GM19438 (cell line): ENCODE data around the gene OVCA2.

Experiments used
- ATAC-seq: cut with Tn5 transposase; IDR thresholded peaks from one replicate; pipeline ENCODE4 v1.9.1; 2021; ENCODE audit warnings: low read depth; ENCODE audit not compliant: unreplicated experiment

OVCA2 gene

DNA sequence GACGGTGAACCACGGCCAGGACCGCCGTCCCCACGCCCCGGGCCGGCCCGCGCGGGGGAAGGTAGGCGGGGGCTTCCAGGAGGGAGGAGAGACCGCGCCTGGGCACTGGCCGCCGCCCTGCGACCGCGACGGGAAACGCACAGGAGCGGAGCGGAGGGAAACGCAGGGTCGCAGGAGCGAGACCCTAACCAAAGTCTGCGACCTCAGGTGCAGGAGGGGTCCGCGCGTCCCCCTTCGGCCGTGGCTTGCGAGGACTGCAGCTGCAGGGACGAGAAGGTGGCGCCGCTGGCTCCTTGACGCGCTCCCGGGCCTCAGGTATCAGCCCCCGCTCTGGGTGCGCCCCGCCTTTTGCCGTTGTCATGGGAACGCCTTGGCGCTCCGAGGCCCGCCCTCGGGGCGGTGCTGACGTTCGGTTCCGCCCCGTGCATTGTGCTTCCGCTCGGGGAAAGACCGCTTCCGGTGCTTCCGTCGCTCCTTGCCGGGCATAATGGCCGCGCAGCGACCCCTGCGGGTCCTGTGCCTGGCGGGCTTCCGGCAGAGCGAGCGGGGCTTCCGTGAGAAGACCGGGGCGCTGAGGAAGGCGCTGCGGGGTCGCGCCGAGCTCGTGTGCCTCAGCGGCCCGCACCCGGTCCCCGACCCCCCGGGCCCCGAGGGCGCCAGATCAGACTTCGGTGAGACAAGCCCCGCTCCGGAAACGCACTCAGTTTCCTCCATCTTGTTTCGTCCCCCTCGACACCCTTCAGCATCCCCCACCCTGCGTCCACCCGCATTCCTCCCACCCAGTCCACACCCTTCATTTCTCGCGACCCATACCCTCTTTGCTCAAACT is at the start of gene OVCA2:
Gene OVCA2, plus strand, starts transcription at position 462 of the 829 bp plus-strand sequence. Its CDS starts 26 bp downstream, at position 488.
- peak; percentile 92 for ATAC-seq

DNA sequence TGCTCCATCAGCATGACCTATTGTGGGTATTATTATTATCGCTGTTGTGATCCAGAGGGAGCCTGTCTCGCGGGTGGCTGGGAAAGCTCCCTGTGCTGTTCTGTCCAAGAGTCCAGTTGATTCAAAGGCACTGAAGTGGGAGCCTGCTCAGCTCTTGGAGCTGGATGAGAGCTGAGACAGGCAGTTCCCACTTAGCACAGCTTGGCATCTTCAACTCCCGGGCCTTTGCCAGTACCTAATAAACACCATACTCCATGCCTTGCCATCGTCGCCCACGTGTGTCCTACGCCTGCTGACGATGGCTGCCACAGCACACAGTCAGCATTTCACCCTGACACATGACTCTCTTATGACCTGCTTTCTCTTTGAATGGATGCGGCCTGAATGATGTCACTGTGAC is 49.3 kb upstream of the OVCA2 start:
- no peak for ATAC-seq

DNA sequence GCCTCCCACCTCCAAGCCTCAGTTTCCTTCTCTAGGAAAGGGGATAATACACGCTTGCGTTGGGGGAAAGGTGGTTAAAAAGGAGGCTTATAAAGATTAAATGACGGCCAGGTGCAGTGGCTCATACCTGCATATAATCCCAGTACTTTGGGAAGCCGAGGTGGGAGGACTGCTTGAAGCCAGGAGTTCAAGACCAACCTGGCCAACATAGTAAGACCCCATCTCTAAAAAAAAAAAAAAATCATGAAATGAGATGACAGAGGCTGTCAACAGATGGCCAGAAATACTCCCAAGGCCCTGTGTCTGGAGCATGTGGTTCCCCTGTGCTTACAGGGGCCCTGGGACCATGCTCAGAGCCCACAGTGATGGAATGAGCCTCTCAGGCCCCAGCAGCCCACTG is 47.1 kb upstream of the OVCA2 start:
- ATAC-seq = no peak

DNA sequence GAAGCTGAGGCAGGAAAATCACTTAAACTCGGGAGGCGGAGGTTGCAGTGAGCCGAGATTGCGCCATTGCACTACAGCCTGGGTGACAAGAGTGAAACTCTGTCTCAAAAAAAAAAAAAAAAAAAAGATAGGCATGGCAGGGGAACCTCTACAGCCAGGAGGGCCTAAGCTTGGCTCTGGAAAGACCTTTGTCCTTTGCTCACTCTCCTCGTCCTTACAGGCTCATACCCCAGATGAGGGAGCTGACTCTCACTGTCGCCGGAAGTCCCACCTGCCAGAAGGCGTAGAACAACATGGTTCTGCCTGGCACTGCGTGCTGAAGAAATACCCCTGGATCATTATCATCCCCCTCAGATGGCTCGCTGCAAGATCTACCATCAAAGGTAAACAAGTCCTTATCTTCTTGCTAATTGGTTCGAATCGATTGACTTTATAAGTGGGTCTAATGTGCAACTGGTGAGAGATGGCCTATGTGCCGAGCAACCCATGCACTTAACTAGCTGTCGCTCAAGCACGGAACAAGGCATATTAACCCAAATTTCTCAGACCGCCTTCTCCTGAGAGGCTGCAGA is 46.4 kb upstream of the OVCA2 start:
- no peak for ATAC-seq

DNA sequence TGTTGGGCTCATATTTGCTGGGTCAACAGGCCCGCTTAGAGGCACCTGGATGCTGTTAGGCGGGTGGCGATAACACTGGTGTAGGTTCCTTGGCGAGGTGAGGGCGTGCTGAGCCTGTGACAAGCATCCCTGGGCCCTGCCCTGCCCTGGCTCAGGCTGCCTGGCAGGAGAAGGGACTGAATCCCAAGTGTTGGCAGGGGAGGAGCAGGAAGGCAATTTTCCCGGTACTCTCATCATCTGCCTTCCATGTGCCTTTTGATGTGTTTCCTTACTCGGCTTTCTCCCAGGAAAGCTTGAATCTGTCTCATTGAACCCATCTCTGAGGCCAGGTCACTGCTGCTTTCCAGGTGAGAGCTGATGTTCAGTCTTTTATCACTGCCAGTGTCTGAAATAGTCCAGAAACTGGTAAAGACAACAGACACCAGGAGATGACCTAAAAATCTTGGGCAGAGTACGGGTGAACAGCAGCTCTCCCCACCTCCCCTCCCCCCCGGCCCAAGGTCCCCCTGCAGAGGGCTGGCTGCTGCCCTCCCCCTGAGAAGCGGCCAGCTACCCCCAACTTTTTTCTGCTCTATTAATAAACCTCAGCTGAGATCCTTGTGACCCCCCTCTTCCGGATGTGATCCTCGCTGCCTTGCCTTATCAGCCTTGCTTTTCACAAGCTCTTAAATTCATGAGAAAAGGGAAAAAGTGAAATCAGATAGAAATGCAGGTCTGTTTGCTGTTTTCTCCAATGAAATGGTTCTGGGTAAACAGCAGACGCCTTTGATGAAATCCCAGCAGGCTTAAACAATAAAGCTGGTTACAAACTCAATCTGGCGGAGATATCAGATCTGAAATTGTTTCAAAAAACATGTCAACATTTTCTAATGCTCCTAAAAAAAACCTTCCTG is 45.7 kb upstream of the OVCA2 start:
- no peak for ATAC-seq

DNA sequence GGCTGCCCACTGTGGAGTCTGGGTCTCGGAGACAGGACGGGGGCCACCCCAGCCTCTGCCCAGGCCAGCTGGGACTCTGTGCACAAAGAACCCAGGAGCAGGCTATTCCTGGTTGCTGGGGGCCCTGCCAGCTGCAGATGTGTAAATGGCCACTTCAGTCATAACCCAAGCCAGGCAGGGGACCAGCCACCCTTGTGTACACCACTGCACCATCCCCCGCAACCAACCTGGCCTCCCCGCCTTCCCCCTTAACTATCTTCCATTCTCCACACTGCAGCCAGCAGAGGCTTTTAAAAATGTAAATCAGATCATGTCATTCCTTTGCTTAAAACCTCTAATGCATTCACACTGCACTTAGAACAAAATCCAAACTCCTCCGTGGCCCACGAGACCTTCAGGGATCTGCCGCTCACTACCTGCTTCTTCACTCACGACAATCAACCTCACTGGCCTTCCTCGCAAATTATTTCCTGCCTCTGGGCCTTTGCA is 45.0 kb upstream of the OVCA2 start:
- ATAC-seq = no peak

DNA sequence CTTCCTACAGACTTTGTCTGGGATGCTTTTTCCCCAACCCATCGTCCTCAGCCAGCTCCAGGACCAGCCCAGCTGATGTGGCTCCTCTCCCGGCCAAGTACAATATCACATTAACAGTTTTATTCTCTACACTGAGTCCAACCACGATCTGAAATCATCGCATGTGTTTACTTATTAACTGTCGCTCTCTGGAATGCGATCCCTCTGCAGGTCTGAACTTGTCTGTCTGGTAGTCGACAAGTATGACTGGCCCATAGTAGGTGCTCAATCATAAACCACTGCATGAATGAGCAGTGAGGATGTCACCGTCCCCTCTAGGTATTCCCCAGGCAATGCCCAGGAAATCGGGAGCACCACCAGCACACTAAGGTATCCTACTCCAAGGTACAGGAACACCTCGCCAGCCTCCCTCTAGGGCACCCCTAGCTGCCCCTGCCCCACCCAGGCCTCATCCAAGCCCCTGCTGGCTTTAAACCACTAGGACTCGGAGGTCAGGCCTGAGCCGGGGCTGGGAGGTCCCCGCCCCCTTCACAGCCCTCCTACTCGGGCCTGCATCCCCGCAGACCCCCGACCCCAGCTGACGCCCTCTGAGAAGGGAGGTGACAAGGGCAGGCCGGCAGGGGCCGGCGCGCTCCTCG is 44.4 kb upstream of the OVCA2 start:
- no peak for ATAC-seq

DNA sequence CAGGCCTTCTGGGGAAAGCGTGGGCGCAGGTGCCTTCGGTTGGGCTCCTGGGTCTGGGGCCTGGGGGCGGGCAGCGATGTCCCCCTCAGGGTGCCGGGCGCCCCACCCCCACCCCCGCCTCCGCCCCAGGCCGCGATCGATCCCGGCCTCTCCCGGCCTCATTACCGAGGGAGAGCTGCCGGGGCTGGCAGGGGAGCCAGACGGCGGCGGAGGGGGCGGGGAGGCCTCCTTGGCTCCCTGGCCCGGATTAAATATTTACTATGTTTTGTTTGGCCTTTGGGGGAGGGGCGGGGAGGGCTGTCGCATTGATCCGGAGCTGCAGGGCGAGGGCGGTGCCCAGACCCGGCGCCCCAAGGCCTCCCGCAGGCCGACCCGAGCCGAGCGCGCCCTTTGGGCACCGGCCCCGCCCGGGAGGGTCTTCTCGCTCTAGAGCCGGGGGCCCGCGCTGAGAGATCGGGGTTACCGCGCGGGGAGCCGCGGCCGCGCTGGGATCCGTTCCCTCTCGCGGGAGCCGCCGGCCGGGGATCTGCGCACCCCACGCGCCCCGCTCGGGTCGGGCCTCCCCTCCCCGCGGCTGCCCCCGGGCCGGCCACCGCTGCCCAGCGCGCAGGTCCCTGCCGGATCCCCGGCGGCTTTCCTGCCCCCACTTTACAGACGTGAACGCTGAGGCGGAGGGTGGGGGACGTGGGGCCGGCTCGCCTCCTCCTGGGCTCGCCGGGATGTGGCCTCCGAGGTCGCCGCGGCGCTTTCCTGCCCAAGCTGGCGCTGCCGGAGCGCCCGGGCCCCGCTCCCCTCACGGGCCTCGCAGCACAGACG is 43.7 kb upstream of the OVCA2 start:
- no peak for ATAC-seq

DNA sequence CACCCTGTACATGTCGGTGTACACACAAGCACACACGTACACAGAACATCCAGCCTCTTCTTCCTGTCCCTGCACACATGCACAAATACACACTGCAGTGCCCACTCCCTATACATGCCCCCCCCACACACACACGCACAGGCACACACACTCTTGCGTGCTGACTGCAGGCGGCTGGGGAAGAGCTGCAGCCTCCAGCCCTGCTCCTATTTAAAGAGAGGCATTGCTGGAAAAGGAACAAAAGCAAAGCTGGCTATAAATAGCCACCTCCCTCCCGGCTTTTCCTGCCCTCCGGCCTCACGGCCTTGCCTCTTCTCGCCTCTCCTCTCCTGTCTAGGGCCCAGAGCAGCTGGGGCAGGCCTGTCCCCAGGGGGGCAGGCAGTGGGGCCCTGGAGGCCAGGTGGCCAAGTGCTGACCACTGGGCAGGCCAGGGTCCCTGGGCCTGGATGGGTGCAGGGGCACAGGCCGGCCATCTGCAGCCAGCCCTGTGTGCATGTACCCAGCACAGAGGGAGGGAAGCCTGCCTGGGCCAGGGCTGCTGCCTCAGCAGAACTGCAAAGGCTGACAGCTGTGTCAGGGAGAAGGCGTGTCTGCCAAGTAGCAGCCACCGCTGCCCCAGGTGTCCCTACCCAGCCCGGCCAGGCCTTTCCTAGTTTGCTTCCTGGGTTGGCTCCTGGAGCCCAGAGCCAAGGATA is 42.1 kb upstream of the OVCA2 start:
- no peak for ATAC-seq

DNA sequence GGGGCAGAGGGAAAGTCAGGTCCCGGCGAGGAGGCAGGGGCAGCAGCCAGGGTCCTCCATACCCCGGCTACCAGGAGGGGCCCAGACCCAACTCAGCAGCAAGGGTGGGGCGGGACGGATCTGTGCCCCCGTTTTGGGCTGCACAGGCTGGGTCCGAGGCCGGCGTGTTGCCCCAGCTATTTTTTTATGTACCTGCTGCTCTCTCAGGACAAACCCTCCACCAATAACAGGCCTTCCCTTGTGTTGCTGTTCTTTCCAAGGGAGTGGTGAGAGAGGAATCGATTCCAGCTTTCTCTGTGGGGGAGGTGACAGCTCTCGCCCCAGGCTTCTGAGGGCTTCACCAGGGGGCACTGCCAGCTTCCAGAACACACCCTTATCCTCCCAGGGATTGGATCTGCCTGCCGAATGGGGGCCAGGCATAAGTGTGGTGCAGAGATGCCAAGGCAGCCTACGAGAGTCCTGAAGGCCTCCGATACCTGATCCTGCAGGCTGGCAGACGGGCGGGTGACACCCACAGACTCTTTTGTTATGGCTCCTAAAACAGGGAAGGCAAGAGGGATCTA is 39.0 kb upstream of the OVCA2 start:
- no peak for ATAC-seq

DNA sequence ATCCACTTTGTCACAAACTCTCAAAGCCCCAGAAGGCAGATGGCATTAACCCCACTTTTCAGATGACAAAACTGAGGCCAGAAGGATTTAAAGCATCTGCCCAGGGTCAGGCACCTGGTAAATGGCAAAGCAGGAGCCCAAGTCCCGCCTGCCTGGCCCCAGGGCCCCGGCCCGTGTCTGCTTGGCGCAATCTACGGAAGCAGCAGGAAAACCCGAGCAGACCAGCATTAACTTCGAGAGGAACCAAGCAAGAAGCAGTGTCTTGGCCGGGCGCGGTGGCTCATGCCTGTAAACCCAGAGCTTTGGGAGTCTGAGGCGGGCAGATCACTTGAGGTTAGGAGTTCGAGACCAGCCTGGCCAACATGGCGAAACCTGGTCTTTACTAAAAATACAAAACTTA is 38.3 kb upstream of the OVCA2 start:
- ATAC-seq = no peak

DNA sequence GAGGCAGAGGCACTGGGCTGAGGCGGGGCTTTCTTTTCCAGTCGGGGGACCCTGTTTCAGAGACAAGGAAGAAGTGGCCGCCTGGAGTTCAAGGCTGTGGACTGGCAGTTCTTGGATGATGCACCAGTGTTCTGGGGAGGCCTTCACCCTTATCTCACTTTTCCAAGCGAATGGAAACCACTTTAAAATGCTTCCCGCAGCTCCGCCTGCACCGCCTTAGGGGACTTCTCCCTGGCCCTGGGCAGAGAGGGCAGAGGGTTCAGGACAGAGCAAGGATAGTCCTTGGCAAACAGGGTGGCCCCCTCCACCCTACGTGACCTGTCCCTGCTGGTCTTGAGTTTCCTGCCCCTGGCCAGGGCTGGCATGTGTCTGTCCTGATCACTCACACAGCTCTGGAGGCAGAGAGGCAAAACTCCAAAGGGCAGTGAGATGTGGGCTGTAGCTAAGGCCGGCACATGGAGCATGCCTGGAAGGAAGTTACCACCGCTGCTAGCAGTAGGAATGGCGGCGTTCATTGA is 37.3 kb upstream of the OVCA2 start:
- ATAC-seq = no peak

DNA sequence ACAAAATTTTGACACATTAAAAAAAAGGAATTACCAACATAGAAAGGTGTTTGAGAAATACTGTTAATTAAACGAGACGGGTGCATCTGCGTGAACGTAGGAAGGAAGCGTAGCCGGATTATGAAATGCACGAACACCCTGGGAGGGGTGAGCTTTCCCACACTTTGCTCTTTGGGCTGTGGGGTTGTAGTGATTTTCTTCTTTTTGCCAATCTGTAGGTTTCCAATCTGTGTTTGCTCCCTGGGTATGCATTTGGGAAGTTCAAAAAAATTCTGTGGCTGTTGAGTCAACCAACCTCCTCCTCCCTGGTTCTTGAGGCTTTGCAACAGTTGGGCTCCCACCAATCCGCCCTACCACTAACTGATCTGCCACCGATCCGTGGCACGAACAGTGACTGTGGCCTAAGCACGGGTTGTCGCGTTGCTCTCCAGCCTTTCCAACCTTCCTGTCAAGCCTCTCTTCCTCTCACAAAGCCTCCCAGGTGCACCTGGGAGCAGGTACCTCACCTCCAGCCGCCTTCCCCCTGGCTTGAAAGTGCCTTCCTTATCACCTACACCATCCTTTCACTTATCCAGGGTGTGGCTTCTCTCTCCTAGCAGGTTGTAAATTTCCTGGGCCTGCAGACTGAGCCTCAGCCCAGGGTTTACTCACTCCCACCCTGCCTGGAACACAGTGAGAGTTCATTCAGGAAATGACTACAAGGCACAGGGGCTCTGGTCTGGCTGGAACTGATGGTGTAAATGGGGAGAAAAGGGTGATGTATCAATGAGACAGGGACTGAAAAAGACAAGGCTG is 33.3 kb upstream of the OVCA2 start:
- no peak for ATAC-seq

DNA sequence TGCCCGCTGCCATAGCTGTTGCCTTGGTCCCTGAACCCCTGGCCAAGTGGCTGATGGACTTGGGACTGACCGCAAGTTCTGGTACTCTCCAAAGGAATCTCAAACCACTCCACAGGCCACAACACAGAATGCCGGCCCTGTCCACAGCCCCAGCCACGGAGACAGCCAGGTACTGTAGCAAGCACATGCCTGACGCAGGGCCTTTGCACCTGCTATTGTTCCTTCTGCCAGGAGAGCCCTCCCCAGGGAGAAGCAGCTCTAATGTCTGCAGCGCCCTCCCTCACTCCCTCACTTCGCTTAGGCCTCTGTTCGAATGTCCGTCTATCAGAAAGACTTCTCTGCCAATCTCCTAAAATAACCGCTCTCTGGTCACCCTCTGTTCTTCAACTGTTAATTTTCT is 32.1 kb upstream of the OVCA2 start:
- ATAC-seq = no peak

DNA sequence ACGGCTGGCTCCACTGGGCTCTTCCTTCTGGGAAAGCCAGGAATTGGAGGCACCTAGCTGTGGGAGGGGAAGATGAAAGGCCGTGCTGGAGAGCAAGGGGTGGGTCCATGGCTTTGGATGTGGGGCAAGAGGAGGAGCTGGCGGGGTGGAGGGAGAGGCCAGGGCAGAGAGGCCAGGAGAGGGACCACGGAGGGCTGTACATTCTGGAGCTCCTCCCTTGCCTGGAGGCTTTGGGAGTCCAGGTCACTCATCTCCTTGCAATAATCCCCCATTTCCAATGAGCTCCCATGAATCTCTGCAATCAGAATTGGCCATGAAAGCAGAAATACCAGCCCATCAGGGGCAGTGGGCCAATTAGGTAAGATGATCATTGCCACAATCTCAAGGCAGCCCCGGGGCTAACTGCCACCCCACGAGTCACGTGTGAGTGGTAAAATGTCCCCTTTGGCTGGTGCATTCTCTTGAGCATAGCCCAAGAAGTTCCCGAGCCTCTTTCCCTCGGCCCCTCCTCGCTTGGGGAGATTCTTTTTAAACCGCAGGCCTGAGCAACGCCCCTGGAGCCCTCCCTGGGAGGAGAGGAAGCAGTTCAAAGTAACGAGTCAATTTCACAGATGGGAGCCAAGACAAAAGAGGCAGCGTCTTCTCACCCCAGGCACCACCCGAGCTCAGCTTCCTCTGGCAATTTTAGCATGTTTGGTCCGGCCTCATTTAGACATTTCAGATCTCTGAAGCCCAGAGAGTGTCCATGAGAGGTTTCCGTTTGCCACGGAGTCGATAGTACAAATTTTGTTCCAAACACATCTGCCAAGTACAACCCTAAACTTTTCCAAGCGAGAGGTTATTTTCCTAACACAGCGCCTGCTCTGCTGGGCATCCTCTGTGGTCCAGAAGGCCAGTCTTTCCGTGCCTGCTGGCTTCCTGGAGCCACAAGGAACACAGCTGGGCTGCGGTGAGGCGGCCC is 30.1 kb upstream of the OVCA2 start:
- ATAC-seq = no peak

DNA sequence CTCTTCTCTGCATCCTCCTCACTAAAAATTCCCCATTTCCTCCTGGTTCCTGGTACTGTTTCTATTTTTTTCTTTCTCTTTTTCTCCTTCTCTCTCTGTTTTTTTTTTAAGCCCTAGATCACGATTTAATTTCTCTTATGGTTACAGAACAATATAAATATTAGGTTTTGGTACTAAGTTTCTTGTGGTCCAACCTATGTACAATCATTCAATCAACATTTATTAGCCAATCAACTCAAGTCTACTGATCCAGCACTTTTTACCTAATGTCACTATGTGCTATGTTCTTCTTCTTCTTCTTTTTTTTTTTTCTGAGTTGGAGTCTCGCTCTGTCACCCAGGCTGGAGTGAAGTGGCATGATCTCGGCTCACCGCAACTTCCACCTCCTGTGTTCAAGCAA is 29.3 kb upstream of the OVCA2 start:
- no peak for ATAC-seq
